ENCODE data around the gene HAUS7. TPM values are rescaled to one million over a fixed set of nuclear protein-coding genes. Genes with fewer than 3 reads are reported as not detected.

The HAUS7 gene
- total RNA-seq, result 7.5 and 8.8 TPM in 2 replicates

GRCh38 chrX:153470411-153471363 is at the start of gene HAUS7:
TSS of gene HAUS7 (minus strand) at chrX:153470576. CDS start at chrX:153470557, 19 bp downstream.

GRCh38 chrX:153517423-153517822 is 47.0 kb upstream of the HAUS7 start, which contains the start of gene ATP2B3:
TSS of gene ATP2B3 (plus strand) at chrX:153517642. CDS start at chrX:153536248, 18,606 bp downstream.

GRCh38 chrX:153494541-153495361 is 24.4 kb upstream of the HAUS7 start, which contains the start of gene BGN:
TSS of gene BGN (plus strand) at chrX:153494980. CDS start at chrX:153504632, 9,652 bp downstream.

GRCh38 chrX:153445856-153446635 is 24.3 kb downstream of the HAUS7 start, which contains the start of gene TREX2:
TSS of gene TREX2 (minus strand) at chrX:153446056. CDS start at chrX:153445430, 626 bp downstream.

GRCh38 chrX:153411255-153411987 is 59.0 kb downstream of the HAUS7 start, which contains the start of gene ZFP92:
TSS of gene ZFP92 (plus strand) at chrX:153411472. CDS start at chrX:153418323, 6,851 bp downstream.

DNA sequence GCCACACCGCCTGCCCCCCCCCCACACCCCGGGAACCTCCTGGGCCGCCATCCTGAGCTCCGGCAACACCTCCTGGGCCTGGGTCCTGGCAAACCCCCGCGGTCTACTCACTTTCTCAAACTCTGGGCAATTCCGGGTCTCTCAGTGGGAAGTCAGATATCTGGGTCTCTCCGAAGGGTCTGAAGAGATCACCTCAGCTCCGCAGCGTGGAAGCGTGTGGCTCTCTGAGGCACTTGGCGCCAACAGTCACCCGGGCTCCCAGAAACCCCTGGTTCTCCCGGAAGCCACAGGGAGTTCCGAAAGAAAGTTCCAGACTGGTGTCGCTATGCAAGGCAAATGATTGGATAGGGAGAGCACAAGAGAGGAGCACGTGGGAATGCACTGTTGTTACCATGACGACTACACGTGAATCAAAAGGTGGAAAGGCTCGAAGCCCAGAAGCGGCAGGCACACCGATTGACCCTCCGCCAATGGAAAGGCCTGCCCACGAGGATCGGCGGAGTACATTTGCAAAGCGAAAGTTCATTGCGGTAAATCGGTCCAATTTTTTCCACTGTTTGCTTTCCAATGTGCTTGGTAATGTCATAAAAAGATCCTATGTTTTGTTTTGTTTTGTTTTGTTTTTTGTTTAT is 69.1 kb downstream of the HAUS7 start, which contains the start of gene PNMA6E:
TSS of gene PNMA6E (minus strand) at position 218 of the 632 bp plus-strand sequence. CDS start 2,501 bp downstream, outside the sequence.

Other genes starting within 250 kb of the HAUS7 start
- not detected in 2 replicates for gene PNMA6F, start 148.8 kb downstream of the HAUS7 start, total RNA-seq
- gene ZNF275, start 136.4 kb downstream of the HAUS7 start, total RNA-seq, result 5.8 and 7.1 TPM in 2 replicates
- not detected in 2 replicates for gene PNMA6E, start 69.2 kb downstream of the HAUS7 start, total RNA-seq
- gene ZFP92, start 59.1 kb downstream of the HAUS7 start, total RNA-seq, result 0.14 and 0.28 TPM in 2 replicates
- 1.4 and 1.8 TPM in 2 replicates for gene TREX2, start 24.5 kb downstream of the HAUS7 start, total RNA-seq
- 2.0 and 9.0 TPM in 2 replicates for gene BGN, start 24.4 kb upstream of the HAUS7 start, total RNA-seq
- under 0.01 TPM in 1 of 2 replicates, not detected in the other for gene ATP2B3, start 47.1 kb upstream of the HAUS7 start, total RNA-seq
- gene CCNQ, start 128.6 kb upstream of the HAUS7 start, total RNA-seq, result 33.7 and 40.0 TPM in 2 replicates
- not detected in 2 replicates for gene DUSP9, start 176.6 kb upstream of the HAUS7 start, total RNA-seq
- gene PNCK, start 203.2 kb upstream of the HAUS7 start, total RNA-seq, result 0.14 and 0.74 TPM in 2 replicates
- gene SLC6A8, start 217.3 kb upstream of the HAUS7 start, total RNA-seq, result 9.8 and 20.7 TPM in 2 replicates